ENCODE measurements around the gene UBR2.

DNA sequence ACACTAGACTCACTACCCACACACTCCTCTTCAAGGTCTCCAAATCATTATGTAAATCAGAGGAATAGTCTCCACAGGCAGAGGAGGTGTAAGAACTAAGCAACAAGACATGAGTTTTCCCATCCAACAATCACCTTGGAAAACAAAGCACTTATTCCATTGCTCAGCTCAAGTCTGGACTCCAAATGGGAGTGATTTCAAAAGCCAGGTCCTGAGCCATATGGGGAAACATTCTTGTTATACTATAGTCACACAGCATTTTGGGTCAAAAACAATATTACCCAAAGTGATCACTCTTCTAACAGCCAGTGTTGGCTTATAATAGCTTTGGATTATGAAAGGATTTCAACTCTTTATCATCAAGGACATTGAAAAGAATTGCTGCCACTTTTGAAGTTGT lies 162.2 kb downstream of the UBR2 start:
- TF ChIP-seq, protein P1, sequence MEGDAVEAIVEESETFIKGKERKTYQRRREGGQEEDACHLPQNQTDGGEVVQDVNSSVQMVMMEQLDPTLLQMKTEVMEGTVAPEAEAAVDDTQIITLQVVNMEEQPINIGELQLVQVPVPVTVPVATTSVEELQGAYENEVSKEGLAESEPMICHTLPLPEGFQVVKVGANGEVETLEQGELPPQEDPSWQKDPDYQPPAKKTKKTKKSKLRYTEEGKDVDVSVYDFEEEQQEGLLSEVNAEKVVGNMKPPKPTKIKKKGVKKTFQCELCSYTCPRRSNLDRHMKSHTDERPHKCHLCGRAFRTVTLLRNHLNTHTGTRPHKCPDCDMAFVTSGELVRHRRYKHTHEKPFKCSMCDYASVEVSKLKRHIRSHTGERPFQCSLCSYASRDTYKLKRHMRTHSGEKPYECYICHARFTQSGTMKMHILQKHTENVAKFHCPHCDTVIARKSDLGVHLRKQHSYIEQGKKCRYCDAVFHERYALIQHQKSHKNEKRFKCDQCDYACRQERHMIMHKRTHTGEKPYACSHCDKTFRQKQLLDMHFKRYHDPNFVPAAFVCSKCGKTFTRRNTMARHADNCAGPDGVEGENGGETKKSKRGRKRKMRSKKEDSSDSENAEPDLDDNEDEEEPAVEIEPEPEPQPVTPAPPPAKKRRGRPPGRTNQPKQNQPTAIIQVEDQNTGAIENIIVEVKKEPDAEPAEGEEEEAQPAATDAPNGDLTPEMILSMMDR (IDR thresholded peaks at IDR 0.05), result no peak
- TF ChIP-seq EP300 (IDR thresholded peaks at IDR 0.05; ENCODE audit: low read depth) (no peak), POLR2AphosphoS5 (IDR thresholded peaks at IDR 0.05) (no peak)
